Activated CD4-positive, alpha-beta T cell treated with anti-CD3 and anti-CD28 coated beads, Interleukin-2, amount 10 ng/mL, durations not matched to agents 7 days and 5 days (primary cell): Measurements from ENCODE around the gene ANKRD1. TPM values are rescaled to one million over a fixed set of nuclear protein-coding genes. Genes with fewer than 3 reads are reported as not detected.

Experiments used
- CTCF ChIA-PET: fragments of 350-600 bp; sonication (Branson Sonifier 250); formaldehyde crosslinking; loops from one replicate; lab custom pipeline; 2021; ENCODE audit warnings: antibody characterized with exemption; lab: Charles Lee
- POLR2A ChIA-PET: fragments of 350-600 bp; sonication (Branson Sonifier 250); formaldehyde crosslinking; loops from one replicate; lab custom pipeline; 2021; ENCODE audit warnings: antibody characterized with exemption; lab: Charles Lee
- DNase-seq: peaks from one replicate; pipeline ENCODE4 v3.0.0-alpha.2; 2020
- H3K27ac Mint-ChIP-seq: one replicate; pipeline ENCODE4 v1.8.0; 2021; ENCODE audit warnings: mild to moderate bottlenecking, moderate library complexity, mixed read lengths
- H3K27me3 Mint-ChIP-seq: one replicate; pipeline ENCODE4 v1.8.0; 2021; ENCODE audit warnings: mixed read lengths
- H3K36me3 Mint-ChIP-seq: one replicate; pipeline ENCODE4 v1.8.0; 2021; ENCODE audit warnings: low read depth, mixed read lengths
- H3K4me1 Mint-ChIP-seq: one replicate; pipeline ENCODE4 v1.8.0; 2021; ENCODE audit warnings: mixed read lengths
- H3K4me3 Mint-ChIP-seq: one replicate; pipeline ENCODE4 v1.8.0; 2021; ENCODE audit warnings: mild to moderate bottlenecking, moderate library complexity, mixed read lengths
- H3K9me3 Mint-ChIP-seq: one replicate; pipeline ENCODE4 v1.8.0; 2021; ENCODE audit warnings: mixed read lengths
- total RNA-seq, 2 experiments: library from RNA; stranded (reverse); gene quantifications; one replicate each; pipeline ENCODE4 v1.2.3, GENCODE V29; 2021

Gene ANKRD1
- not detected for total RNA-seq

GRCh38 chr10:90920986-90921666, at the start of gene ANKRD1:
ANKRD1 (minus strand) TSS chr10:90921087; CDS start chr10:90921027, 60 bp downstream.
- DNase-seq, result no peak
- no peaks in the 10 kb centered on the region for H3K9me3 Mint-ChIP-seq
- peaks cover 29% of the 10 kb centered on the region for H3K27me3 Mint-ChIP-seq
- H3K4me3 Mint-ChIP-seq, result no peak within 1 kb of the TSS
- no peaks in the 10 kb centered on the region for H3K4me1 Mint-ChIP-seq
- no peak within 1 kb of the TSS for H3K27ac Mint-ChIP-seq
- no peaks in the 10 kb centered on the region for H3K36me3 Mint-ChIP-seq
- CTCF ChIA-PET, result interaction anchor here (1.2 to 4.1 kb wide), 2 partner anchors 9 to 39 kb away, joined by 4 to 20 read pairs; no protein-coding TSS in a partner anchor
- POLR2A ChIA-PET, result no interaction called here

- ChIA-PET CTCF (interaction anchor here (1.2 to 1.4 kb wide), 2 partner anchors 15 to 58 kb away, joined by 3 to 5 read pairs; no protein-coding TSS in a partner anchor), POLR2A (no interaction called here)
- H3K4me3 Mint-ChIP-seq, result no peak overlapping the region
- DNase-seq, result no peak
- H3K4me1 Mint-ChIP-seq, result no peaks in the 10 kb centered on the region
- peaks cover 6% of the 10 kb centered on the region for H3K27me3 Mint-ChIP-seq
- H3K27ac Mint-ChIP-seq, result no peak overlapping the region
- no peaks in the 10 kb centered on the region for H3K9me3 Mint-ChIP-seq
- H3K36me3 Mint-ChIP-seq, result no peaks in the 10 kb centered on the region
Observed at GRCh38 chr10:90969947-90970673, 49.2 kb upstream of the ANKRD1 start.

- peaks cover 6% of the 10 kb centered on the region for H3K27me3 Mint-ChIP-seq
- CTCF ChIA-PET, result interaction anchor here (0.6 to 1.2 kb wide), 3 partner anchors 9 to 498 kb away, joined by 3 to 6 read pairs (median 3); no protein-coding TSS in a partner anchor
- no peak overlapping the region for H3K27ac Mint-ChIP-seq
- H3K4me1 Mint-ChIP-seq, result no peaks in the 10 kb centered on the region
- H3K36me3 Mint-ChIP-seq, result no peaks in the 10 kb centered on the region
- no peak for DNase-seq
- H3K4me3 Mint-ChIP-seq, result no peak overlapping the region
- no peaks in the 10 kb centered on the region for H3K9me3 Mint-ChIP-seq
- POLR2A ChIA-PET, result no interaction called here
Observed at GRCh38 chr10:90969121-90969534, 48.2 kb upstream of the ANKRD1 start.

- H3K27me3 Mint-ChIP-seq, result peaks cover 6% of the 10 kb centered on the region
- H3K27ac Mint-ChIP-seq, result no peak overlapping the region
- no peak overlapping the region for H3K4me3 Mint-ChIP-seq
- ChIA-PET CTCF (interaction anchor here (0.6 to 1.2 kb wide), 4 partner anchors 8 to 582 kb away, joined by 3 to 6 read pairs (median 3); no protein-coding TSS in a partner anchor), POLR2A (no interaction called here)
- H3K9me3 Mint-ChIP-seq, result no peaks in the 10 kb centered on the region
- no peaks in the 10 kb centered on the region for H3K36me3 Mint-ChIP-seq
- no peak for DNase-seq
- no peaks in the 10 kb centered on the region for H3K4me1 Mint-ChIP-seq
Observed at GRCh38 chr10:90968328-90969081, 47.6 kb upstream of the ANKRD1 start.

GRCh38 chr10:90967865-90968264, 47.0 kb upstream of the ANKRD1 start:
- Mint-ChIP-seq H3K4me1 (no peaks in the 10 kb centered on the region), H3K4me3 (no peak overlapping the region), H3K9me3 (no peaks in the 10 kb centered on the region), H3K36me3 (no peaks in the 10 kb centered on the region), H3K27me3 (peaks cover 6% of the 10 kb centered on the region), H3K27ac (no peak overlapping the region)
- ChIA-PET POLR2A (no interaction called here), CTCF (interaction anchor here (0.6 to 1.4 kb wide), 3 partner anchors 10 to 583 kb away, joined by 3 read pairs; no protein-coding TSS in a partner anchor)
- DNase-seq, result no peak

- H3K27me3 Mint-ChIP-seq, result peaks cover 6% of the 10 kb centered on the region
- DNase-seq, result no peak
- no peaks in the 10 kb centered on the region for H3K36me3 Mint-ChIP-seq
- H3K27ac Mint-ChIP-seq, result no peak overlapping the region
- CTCF ChIA-PET, result interaction anchor here (1.1 to 1.4 kb wide), 2 partner anchors 9 to 14 kb away, joined by 3 to 4 read pairs; no protein-coding TSS in a partner anchor
- no peaks in the 10 kb centered on the region for H3K4me1 Mint-ChIP-seq
- POLR2A ChIA-PET, result no interaction called here
- H3K4me3 Mint-ChIP-seq, result no peak overlapping the region
- H3K9me3 Mint-ChIP-seq, result no peaks in the 10 kb centered on the region
Observed at GRCh38 chr10:90966146-90966545, 45.3 kb upstream of the ANKRD1 start.

GRCh38 chr10:90965720-90966119, 44.8 kb upstream of the ANKRD1 start:
- Mint-ChIP-seq H3K4me3 (no peak overlapping the region), H3K4me1 (no peaks in the 10 kb centered on the region), H3K36me3 (no peaks in the 10 kb centered on the region), H3K27ac (no peak overlapping the region), H3K27me3 (peaks cover 6% of the 10 kb centered on the region), H3K9me3 (no peaks in the 10 kb centered on the region)
- ChIA-PET POLR2A (no interaction called here), CTCF (interaction anchor here (1.1 to 1.4 kb wide), 2 partner anchors 9 to 15 kb away, joined by 3 to 4 read pairs; no protein-coding TSS in a partner anchor)
- DNase-seq, result no peak

GRCh38 chr10:90964781-90965465, 44.0 kb upstream of the ANKRD1 start:
- Mint-ChIP-seq H3K27me3 (peaks cover 6% of the 10 kb centered on the region), H3K9me3 (no peaks in the 10 kb centered on the region), H3K4me1 (no peaks in the 10 kb centered on the region), H3K27ac (no peak overlapping the region), H3K36me3 (no peaks in the 10 kb centered on the region), H3K4me3 (no peak overlapping the region)
- POLR2A ChIA-PET, result no interaction called here
- CTCF ChIA-PET, result interaction anchor here (1.1 kb wide), 1 partner anchor 11 kb away, joined by 3 read pairs; no protein-coding TSS in a partner anchor
- no peak for DNase-seq

GRCh38 chr10:90963331-90963730, 42.4 kb upstream of the ANKRD1 start:
- no peaks in the 10 kb centered on the region for H3K9me3 Mint-ChIP-seq
- ChIA-PET POLR2A (no interaction called here), CTCF (interaction anchor here (0.6 to 1.1 kb wide), 2 partner anchors 9 to 678 kb away, joined by 3 to 5 read pairs; no protein-coding TSS in a partner anchor)
- no peak overlapping the region for H3K27ac Mint-ChIP-seq
- H3K4me3 Mint-ChIP-seq, result no peak overlapping the region
- H3K36me3 Mint-ChIP-seq, result no peaks in the 10 kb centered on the region
- peaks cover 3% of the 10 kb centered on the region for H3K27me3 Mint-ChIP-seq
- no peak for DNase-seq
- H3K4me1 Mint-ChIP-seq, result no peaks in the 10 kb centered on the region

GRCh38 chr10:90960355-90960814, 39.5 kb upstream of the ANKRD1 start:
- no peak overlapping the region for H3K4me3 Mint-ChIP-seq
- no peaks in the 10 kb centered on the region for H3K36me3 Mint-ChIP-seq
- H3K27me3 Mint-ChIP-seq, result no peaks in the 10 kb centered on the region
- no peaks in the 10 kb centered on the region for H3K9me3 Mint-ChIP-seq
- ChIA-PET CTCF (interaction anchor here (0.7 to 1.2 kb wide), 4 partner anchors 8 to 1161 kb away, joined by 3 to 4 read pairs (median 4); no protein-coding TSS in a partner anchor), POLR2A (no interaction called here)
- H3K4me1 Mint-ChIP-seq, result no peaks in the 10 kb centered on the region
- DNase-seq, result no peak
- no peak overlapping the region for H3K27ac Mint-ChIP-seq

- no peak overlapping the region for H3K27ac Mint-ChIP-seq
- CTCF ChIA-PET, result interaction anchor here (0.7 to 1.2 kb wide), 2 partner anchors 38 to 1160 kb away, joined by 3 to 4 read pairs; no protein-coding TSS in a partner anchor
- DNase-seq, result no peak
Observed at GRCh38 chr10:90959826-90960225, 38.9 kb upstream of the ANKRD1 start.

GRCh38 chr10:90958781-90959180, 37.9 kb upstream of the ANKRD1 start:
- Mint-ChIP-seq H3K36me3 (no peaks in the 10 kb centered on the region), H3K4me3 (no peak overlapping the region), H3K4me1 (no peaks in the 10 kb centered on the region), H3K9me3 (no peaks in the 10 kb centered on the region), H3K27me3 (no peaks in the 10 kb centered on the region), H3K27ac (no peak overlapping the region)
- ChIA-PET POLR2A (no interaction called here), CTCF (no interaction called here)
- no peak for DNase-seq

More at GRCh38 chr10:90959826-90960225, 38.9 kb upstream of the ANKRD1 start:
- Mint-ChIP-seq H3K9me3 (no peaks in the 10 kb centered on the region), H3K4me1 (no peaks in the 10 kb centered on the region), H3K27me3 (no peaks in the 10 kb centered on the region), H3K36me3 (no peaks in the 10 kb centered on the region), H3K4me3 (no peak overlapping the region)
- POLR2A ChIA-PET, result no interaction called here
